Measurements from ENCODE around the gene GALM.
A peak's percentile ranks its signal among the peaks of the same experiment; 100 is the strongest.

The GALM gene

GRCh38 chr2:38648107-38648761 is 17.7 kb upstream of the GALM start:
- H3K4me3 ChIP-seq (ENCODE audit: insufficient read depth, low read depth, low read length, poor library complexity, severe bottlenecking), result no peak overlapping the region
- H3K4me1 ChIP-seq (ENCODE audit: control insufficient read depth, insufficient read depth, low read length, poor library complexity, severe bottlenecking), result peaks cover 24% of the 10 kb centered on the region
- DNase-seq, result no peak

GRCh38 chr2:38649176-38649728 is 16.7 kb upstream of the GALM start:
- H3K4me1 ChIP-seq (ENCODE audit: control insufficient read depth, insufficient read depth, low read length, poor library complexity, severe bottlenecking), result peaks cover 24% of the 10 kb centered on the region
- no peak overlapping the region for H3K27ac ChIP-seq (ENCODE audit: insufficient read depth, low read length, poor library complexity, severe bottlenecking)
- DNase-seq, result no peak
- no peaks in the 10 kb centered on the region for H3K27me3 ChIP-seq (replicated peaks; ENCODE audit: control insufficient read depth, insufficient read depth, low read length, poor library complexity, severe bottlenecking)
- no peak overlapping the region for H3K4me3 ChIP-seq (ENCODE audit: insufficient read depth, low read depth, low read length, poor library complexity, severe bottlenecking)
- no peaks in the 10 kb centered on the region for H3K9me3 ChIP-seq (ENCODE audit: control insufficient read depth, low read length)
- H3K36me3 ChIP-seq (ENCODE audit: control insufficient read depth, insufficient read depth, low read length), result no peaks in the 10 kb centered on the region

More at GRCh38 chr2:38648107-38648761, 17.7 kb upstream of the GALM start:
- no peak overlapping the region for H3K27ac ChIP-seq (ENCODE audit: insufficient read depth, low read length, poor library complexity, severe bottlenecking)
- H3K27me3 ChIP-seq (replicated peaks; ENCODE audit: control insufficient read depth, insufficient read depth, low read length, poor library complexity, severe bottlenecking), result no peaks in the 10 kb centered on the region
- H3K9me3 ChIP-seq (ENCODE audit: control insufficient read depth, low read length), result no peaks in the 10 kb centered on the region
- H3K36me3 ChIP-seq (ENCODE audit: control insufficient read depth, insufficient read depth, low read length), result no peaks in the 10 kb centered on the region

GRCh38 chr2:38650012-38650411 is 15.9 kb upstream of the GALM start:
- no peak overlapping the region for H3K27ac ChIP-seq (ENCODE audit: insufficient read depth, low read length, poor library complexity, severe bottlenecking)
- no peak overlapping the region for H3K4me3 ChIP-seq (ENCODE audit: insufficient read depth, low read depth, low read length, poor library complexity, severe bottlenecking)
- H3K9me3 ChIP-seq (ENCODE audit: control insufficient read depth, low read length), result no peaks in the 10 kb centered on the region
- H3K27me3 ChIP-seq (replicated peaks; ENCODE audit: control insufficient read depth, insufficient read depth, low read length, poor library complexity, severe bottlenecking), result no peaks in the 10 kb centered on the region
- H3K4me1 ChIP-seq (ENCODE audit: control insufficient read depth, insufficient read depth, low read length, poor library complexity, severe bottlenecking), result peaks cover 24% of the 10 kb centered on the region
- no peaks in the 10 kb centered on the region for H3K36me3 ChIP-seq (ENCODE audit: control insufficient read depth, insufficient read depth, low read length)
- DNase-seq, result no peak

DNA sequence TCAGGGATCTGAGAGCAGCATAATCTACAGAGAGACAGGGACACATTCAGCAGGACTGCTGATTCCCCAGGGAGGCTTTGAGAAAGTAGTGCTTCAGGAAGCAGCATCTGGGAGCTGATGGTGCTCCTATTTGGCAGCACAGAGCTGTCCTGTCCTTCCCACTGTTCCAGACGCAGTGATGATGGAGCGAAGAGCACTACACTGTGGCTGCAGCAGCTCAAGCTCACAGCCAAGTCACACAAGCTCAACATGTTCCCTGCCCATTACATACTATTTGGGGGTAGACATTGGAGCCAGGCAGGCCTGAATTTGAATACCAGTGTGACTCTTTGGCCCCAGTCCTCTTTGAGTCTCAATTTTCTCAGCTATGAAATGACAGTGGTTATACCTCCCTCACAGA is 15.2 kb upstream of the GALM start:
- no peak for DNase-seq
- Histone ChIP-seq H3K36me3 (ENCODE audit: control insufficient read depth, insufficient read depth, low read length) (no peaks in the 10 kb centered on the region), H3K9me3 (ENCODE audit: control insufficient read depth, low read length) (no peaks in the 10 kb centered on the region), H3K4me3 (ENCODE audit: insufficient read depth, low read depth, low read length, poor library complexity, severe bottlenecking) (no peak overlapping the region), H3K4me1 (ENCODE audit: control insufficient read depth, insufficient read depth, low read length, poor library complexity, severe bottlenecking) (peaks cover 26% of the 10 kb centered on the region), H3K27ac (ENCODE audit: insufficient read depth, low read length, poor library complexity, severe bottlenecking) (no peak overlapping the region), H3K27me3 (replicated peaks; ENCODE audit: control insufficient read depth, insufficient read depth, low read length, poor library complexity, severe bottlenecking) (no peaks in the 10 kb centered on the region)

DNA sequence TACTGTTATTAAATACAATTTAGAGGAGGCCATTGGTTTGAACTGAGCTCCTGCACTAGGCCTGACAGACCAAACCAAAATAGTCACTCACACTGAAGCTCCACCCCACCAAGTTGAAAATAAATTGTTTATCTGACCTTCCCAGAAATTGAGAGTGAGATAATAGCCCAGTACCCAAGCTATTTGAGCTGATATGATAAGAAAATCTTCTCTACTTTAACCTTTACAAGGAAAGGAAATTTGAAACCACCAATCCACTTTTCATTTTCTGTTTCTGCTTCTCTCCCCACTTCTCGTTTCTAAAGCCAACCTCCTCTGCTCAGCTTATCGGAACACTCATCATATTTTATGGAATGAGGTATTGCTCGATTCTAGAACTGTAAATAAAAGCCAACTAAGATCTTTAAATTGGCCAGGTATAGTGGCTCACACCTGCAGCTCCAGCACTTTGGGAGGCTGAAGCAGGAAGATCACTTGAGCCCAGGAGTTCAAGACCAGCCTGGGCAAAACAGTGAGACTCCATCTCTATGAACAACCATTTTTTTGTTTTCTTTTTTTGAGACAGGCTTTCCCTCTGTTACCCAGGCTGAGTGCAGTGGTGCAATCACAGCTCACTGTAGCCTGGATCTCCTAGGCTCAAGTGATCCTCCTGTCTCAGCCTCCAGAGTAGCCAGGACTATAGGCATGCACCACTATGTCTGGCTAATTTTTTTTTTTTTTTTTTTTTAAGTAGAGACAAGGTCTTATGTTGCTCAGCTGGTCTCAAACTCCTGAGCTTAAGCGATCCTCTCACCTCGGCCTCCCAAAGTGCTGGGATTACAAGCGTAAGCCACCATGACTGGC is 13.3 kb upstream of the GALM start:
- Histone ChIP-seq H3K9me3 (ENCODE audit: control insufficient read depth, low read length) (no peaks in the 10 kb centered on the region), H3K27me3 (replicated peaks; ENCODE audit: control insufficient read depth, insufficient read depth, low read length, poor library complexity, severe bottlenecking) (no peaks in the 10 kb centered on the region), H3K4me1 (ENCODE audit: control insufficient read depth, insufficient read depth, low read length, poor library complexity, severe bottlenecking) (peaks cover 26% of the 10 kb centered on the region), H3K27ac (ENCODE audit: insufficient read depth, low read length, poor library complexity, severe bottlenecking) (peak overlapping the region; percentile 65), H3K4me3 (ENCODE audit: insufficient read depth, low read depth, low read length, poor library complexity, severe bottlenecking) (no peak overlapping the region), H3K36me3 (ENCODE audit: control insufficient read depth, insufficient read depth, low read length) (no peaks in the 10 kb centered on the region)
- no peak for DNase-seq

DNA sequence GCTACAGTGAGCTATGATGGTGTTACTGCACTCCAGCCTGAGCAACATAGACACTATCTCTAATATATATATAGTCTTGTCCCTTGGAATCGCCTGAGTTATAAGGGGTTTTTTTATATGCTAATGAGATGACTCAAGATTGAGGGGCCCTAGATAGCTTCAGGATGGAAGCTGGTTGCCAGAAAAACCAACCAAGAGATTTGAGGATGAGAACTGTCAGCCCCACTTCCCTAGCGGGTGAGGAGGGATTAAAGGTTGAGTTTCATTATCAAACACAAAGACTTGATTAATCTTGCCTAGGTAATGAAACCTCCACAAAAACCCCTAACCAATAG is 12.6 kb upstream of the GALM start:
- no peaks in the 10 kb centered on the region for H3K9me3 ChIP-seq (ENCODE audit: control insufficient read depth, low read length)
- DNase-seq, result no peak
- peak overlapping the region; percentile 65 for H3K27ac ChIP-seq (ENCODE audit: insufficient read depth, low read length, poor library complexity, severe bottlenecking)
- H3K4me1 ChIP-seq (ENCODE audit: control insufficient read depth, insufficient read depth, low read length, poor library complexity, severe bottlenecking), result peaks cover 25% of the 10 kb centered on the region
- H3K36me3 ChIP-seq (ENCODE audit: control insufficient read depth, insufficient read depth, low read length), result no peaks in the 10 kb centered on the region
- H3K4me3 ChIP-seq (ENCODE audit: insufficient read depth, low read depth, low read length, poor library complexity, severe bottlenecking), result peak overlapping the region; percentile 26
- H3K27me3 ChIP-seq (replicated peaks; ENCODE audit: control insufficient read depth, insufficient read depth, low read length, poor library complexity, severe bottlenecking), result no peaks in the 10 kb centered on the region

- peak; percentile 11 to 45 (median 38) for DNase-seq
- Histone ChIP-seq H3K27ac (ENCODE audit: insufficient read depth, low read length, poor library complexity, severe bottlenecking) (peak overlapping the region; percentile 65), H3K27me3 (replicated peaks; ENCODE audit: control insufficient read depth, insufficient read depth, low read length, poor library complexity, severe bottlenecking) (no peaks in the 10 kb centered on the region), H3K4me1 (ENCODE audit: control insufficient read depth, insufficient read depth, low read length, poor library complexity, severe bottlenecking) (peaks cover 25% of the 10 kb centered on the region), H3K9me3 (ENCODE audit: control insufficient read depth, low read length) (no peaks in the 10 kb centered on the region), H3K36me3 (ENCODE audit: control insufficient read depth, insufficient read depth, low read length) (no peaks in the 10 kb centered on the region), H3K4me3 (ENCODE audit: insufficient read depth, low read depth, low read length, poor library complexity, severe bottlenecking) (peak overlapping the region; percentile 26)
Measured at GRCh38 chr2:38653715-38654527, 12.0 kb upstream of the GALM start.

- no peak for DNase-seq
- H3K4me3 ChIP-seq (ENCODE audit: insufficient read depth, low read depth, low read length, poor library complexity, severe bottlenecking), result no peak overlapping the region
- H3K4me1 ChIP-seq (ENCODE audit: control insufficient read depth, insufficient read depth, low read length, poor library complexity, severe bottlenecking), result peaks cover 25% of the 10 kb centered on the region
- peak overlapping the region; percentile 65 for H3K27ac ChIP-seq (ENCODE audit: insufficient read depth, low read length, poor library complexity, severe bottlenecking)
- no peaks in the 10 kb centered on the region for H3K27me3 ChIP-seq (replicated peaks; ENCODE audit: control insufficient read depth, insufficient read depth, low read length, poor library complexity, severe bottlenecking)
- no peaks in the 10 kb centered on the region for H3K9me3 ChIP-seq (ENCODE audit: control insufficient read depth, low read length)
- no peaks in the 10 kb centered on the region for H3K36me3 ChIP-seq (ENCODE audit: control insufficient read depth, insufficient read depth, low read length)
Measured at GRCh38 chr2:38654528-38655381, 11.2 kb upstream of the GALM start.

DNA sequence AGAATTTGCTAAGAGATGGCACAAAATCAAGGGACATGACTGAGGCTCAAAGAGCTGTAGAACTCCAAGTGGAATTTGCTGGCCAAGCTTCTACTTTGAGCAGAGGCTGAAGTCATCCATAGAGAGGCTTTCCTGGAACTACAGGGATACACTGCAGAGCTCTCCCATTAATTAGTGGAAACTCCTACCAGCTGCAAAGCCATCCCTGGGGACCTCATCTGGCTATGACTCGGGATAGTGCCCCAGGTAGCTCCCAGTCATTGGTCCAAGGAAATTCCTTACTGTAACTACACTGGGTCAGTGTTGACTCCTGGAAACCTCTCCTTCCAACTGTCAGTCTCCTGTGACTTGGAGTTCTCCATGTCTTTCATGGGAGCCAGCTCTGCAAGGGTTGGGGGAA is 10.5 kb upstream of the GALM start:
- peaks cover 25% of the 10 kb centered on the region for H3K4me1 ChIP-seq (ENCODE audit: control insufficient read depth, insufficient read depth, low read length, poor library complexity, severe bottlenecking)
- H3K9me3 ChIP-seq (ENCODE audit: control insufficient read depth, low read length), result no peaks in the 10 kb centered on the region
- no peak for DNase-seq
- no peaks in the 10 kb centered on the region for H3K36me3 ChIP-seq (ENCODE audit: control insufficient read depth, insufficient read depth, low read length)
- H3K27me3 ChIP-seq (replicated peaks; ENCODE audit: control insufficient read depth, insufficient read depth, low read length, poor library complexity, severe bottlenecking), result no peaks in the 10 kb centered on the region
- H3K4me3 ChIP-seq (ENCODE audit: insufficient read depth, low read depth, low read length, poor library complexity, severe bottlenecking), result no peak overlapping the region
- no peak overlapping the region for H3K27ac ChIP-seq (ENCODE audit: insufficient read depth, low read length, poor library complexity, severe bottlenecking)

All from effector memory CD4-positive, alpha-beta T cell (primary cell).